Measurements from ENCODE around the gene C15orf61. TPM values are rescaled to one million over a fixed set of nuclear protein-coding genes. Genes with fewer than 3 reads are reported as not detected.

Gene C15orf61
- total RNA-seq, 1 donor from 2014 or later, result 2.9 TPM

DNA sequence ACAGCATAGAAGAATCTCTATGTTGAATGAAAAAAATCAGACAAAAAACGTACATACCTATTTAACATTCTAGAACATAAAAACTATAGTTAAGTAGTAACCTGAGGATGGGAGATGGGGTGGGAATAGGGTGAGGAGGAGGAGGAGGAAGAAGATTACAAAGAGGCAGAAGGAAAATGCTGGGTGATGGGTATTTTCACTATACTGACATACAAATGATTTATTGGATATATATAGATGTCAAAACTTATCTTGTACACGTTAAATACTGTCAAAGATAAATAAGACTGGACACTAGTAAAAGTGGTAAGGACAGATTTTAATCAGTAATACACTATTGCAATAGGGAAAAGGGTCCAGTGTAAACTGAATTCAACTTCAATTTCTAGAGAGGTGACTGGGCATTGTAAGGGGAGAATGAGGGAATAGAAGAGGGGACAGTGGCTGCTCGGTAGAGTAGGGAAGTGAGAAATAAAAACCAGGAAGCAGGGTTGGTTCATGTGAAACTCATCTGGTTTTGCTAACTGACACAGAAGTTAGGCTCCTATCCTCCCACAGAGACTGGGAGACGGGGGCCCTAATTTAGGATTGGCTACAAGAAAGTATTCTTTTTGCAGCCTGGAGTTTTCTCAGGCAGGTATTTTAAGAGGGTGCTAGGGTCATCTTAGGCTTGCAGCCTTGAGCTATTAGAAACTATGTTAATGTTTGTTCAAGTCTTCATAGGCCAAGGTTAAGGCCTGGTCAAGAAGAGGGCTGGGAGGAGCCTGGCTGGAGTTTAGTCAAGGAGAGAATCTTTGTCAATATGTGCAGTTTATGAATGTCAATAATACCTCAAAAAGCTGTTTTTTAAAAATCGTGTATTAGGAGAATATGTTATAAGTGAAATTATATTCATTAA is 15.0 kb upstream of the C15orf61 start:
- TF ChIP-seq, protein P1, sequence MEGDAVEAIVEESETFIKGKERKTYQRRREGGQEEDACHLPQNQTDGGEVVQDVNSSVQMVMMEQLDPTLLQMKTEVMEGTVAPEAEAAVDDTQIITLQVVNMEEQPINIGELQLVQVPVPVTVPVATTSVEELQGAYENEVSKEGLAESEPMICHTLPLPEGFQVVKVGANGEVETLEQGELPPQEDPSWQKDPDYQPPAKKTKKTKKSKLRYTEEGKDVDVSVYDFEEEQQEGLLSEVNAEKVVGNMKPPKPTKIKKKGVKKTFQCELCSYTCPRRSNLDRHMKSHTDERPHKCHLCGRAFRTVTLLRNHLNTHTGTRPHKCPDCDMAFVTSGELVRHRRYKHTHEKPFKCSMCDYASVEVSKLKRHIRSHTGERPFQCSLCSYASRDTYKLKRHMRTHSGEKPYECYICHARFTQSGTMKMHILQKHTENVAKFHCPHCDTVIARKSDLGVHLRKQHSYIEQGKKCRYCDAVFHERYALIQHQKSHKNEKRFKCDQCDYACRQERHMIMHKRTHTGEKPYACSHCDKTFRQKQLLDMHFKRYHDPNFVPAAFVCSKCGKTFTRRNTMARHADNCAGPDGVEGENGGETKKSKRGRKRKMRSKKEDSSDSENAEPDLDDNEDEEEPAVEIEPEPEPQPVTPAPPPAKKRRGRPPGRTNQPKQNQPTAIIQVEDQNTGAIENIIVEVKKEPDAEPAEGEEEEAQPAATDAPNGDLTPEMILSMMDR (IDR thresholded peaks at IDR 0.05; ENCODE audit: insufficient read depth, low read length, poor library complexity, severe bottlenecking), result no peak
- H3K27me3 ChIP-seq (ENCODE audit: control insufficient read depth, insufficient read depth, low read length), result no peaks in the 10 kb centered on the region
- H3K4me3 ChIP-seq (ENCODE audit: low read depth, low read length), result no peak overlapping the region
- no peak for DNase-seq (ENCODE audit: low read depth)
- no peaks in the 10 kb centered on the region for H3K36me3 ChIP-seq (ENCODE audit: control insufficient read depth, insufficient read depth, low read length)

DNA sequence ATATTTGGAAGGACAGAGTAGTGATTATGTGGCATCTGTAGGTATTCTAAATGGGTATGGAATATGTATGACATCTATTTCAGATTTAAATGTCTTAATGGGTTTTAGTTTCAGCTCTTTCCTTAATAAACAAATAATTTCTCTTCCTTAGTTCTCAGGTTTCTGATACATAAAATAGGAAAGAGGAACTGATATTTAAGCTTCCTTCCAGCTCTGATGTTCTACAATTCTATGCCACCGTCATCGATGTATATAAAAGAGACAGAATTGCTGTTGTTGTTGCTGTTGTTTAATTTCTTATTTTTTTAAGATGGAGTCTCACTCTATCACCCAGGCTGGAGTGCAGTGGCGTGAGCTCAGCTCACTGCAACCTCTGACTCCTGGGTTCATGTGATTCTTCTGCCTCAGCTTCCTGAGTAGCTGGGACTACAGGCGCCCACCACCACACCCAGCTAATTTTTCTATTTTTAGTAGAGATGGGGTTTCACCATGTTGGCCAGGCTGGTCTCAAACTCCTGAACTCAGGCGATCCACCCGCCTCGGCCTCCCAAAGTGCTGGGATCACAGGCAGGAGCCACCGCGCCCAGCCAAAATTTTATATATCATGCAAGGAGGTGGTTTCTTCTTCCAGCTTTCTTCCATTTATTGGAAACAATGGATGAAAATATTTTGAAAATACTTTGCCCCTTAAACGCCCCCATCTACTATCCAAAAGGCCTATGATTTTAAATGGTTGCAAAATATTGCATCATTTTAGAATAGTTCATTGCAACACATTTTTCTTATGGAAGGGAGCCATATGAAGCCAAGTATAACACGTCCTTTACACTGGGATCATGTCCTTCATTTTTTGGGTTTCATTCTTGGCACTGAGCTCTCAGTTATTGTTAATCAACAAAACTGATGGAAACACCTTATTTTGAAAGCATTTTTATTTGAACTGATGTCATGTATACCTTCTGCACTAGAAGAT is 13.9 kb upstream of the C15orf61 start:
- no peaks in the 10 kb centered on the region for H3K36me3 ChIP-seq (ENCODE audit: control insufficient read depth, insufficient read depth, low read length)
- TF ChIP-seq, protein P1 (IDR thresholded peaks at IDR 0.05; ENCODE audit: insufficient read depth, low read length, poor library complexity, severe bottlenecking), result no peak
- DNase-seq (ENCODE audit: low read depth), result no peak
- H3K4me3 ChIP-seq (ENCODE audit: low read depth, low read length), result no peak overlapping the region
- no peaks in the 10 kb centered on the region for H3K27me3 ChIP-seq (ENCODE audit: control insufficient read depth, insufficient read depth, low read length)

DNA sequence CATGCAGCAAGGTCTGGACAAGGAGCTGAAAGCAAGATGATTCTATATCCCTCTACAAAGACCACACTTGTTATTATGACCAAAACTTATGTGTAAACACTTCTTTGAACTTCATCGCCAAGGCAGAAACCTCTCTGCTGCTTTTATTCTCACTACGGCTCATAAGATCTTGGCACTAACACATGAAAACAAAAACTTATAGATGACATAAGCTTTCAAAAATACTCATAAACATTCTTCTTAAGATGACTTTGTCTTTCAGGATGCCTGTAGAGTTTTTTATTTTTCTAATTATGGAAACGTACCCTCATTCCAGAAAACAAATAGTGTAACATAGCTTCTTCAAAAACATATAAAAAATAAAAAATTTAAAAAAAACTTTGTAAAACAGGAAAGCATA is 12.5 kb upstream of the C15orf61 start:
- Histone ChIP-seq H3K36me3 (ENCODE audit: control insufficient read depth, insufficient read depth, low read length) (no peaks in the 10 kb centered on the region), H3K4me3 (ENCODE audit: low read depth, low read length) (no peak overlapping the region), H3K27me3 (ENCODE audit: control insufficient read depth, insufficient read depth, low read length) (no peaks in the 10 kb centered on the region)
- no peak for DNase-seq (ENCODE audit: low read depth)
- TF ChIP-seq, protein P1 (IDR thresholded peaks at IDR 0.05; ENCODE audit: insufficient read depth, low read length, poor library complexity, severe bottlenecking), result no peak

DNA sequence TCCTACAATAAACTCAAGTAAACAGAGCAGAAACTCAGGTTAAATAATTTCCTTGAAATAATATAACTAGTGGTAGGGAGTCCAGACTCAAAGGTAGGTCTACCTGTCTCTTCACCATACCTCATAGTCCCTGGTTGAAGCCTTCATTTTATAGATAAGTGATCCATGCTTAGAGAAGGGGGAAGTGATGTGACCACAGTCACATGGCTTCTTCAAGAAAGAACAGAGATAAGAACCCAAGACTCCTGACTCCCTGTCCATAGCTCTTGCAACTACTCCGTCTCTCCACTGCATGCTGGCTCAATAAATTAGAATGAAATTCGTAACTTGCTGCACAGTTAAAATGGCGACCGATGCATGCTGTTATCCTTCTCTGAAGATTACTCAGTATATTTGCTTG is 11.0 kb upstream of the C15orf61 start:
- Histone ChIP-seq H3K36me3 (ENCODE audit: control insufficient read depth, insufficient read depth, low read length) (no peaks in the 10 kb centered on the region), H3K27me3 (ENCODE audit: control insufficient read depth, insufficient read depth, low read length) (no peaks in the 10 kb centered on the region), H3K4me3 (ENCODE audit: low read depth, low read length) (no peak overlapping the region)
- DNase-seq (ENCODE audit: low read depth), result no peak
- TF ChIP-seq, protein P1 (IDR thresholded peaks at IDR 0.05; ENCODE audit: insufficient read depth, low read length, poor library complexity, severe bottlenecking), result no peak

DNA sequence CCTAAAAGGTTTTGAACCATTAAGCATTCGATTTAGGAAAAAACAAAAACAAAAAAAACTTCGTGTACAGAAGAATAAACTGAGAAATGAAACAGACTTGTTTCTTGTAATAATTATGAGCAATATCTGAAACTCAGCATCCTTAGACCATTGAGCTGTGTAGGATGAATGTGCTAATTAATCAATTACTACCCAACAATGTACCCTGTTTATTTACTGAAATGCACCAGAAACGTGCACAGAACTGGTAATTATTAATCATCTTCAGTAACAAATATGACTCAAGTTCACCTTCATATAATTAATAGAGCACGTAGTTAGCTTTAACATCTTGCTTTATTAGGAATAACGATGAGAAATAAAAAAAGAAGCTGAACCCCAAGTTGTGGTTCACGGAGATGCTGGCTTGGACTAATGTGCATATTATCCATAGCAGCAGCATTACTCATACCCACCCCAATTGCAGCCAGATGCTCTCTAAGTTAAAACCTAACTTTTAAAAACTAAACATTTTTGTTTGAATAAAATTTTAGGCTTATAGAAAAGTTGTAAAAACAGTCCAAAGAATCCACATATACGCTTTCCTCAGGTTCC is 10.2 kb upstream of the C15orf61 start:
- no peak overlapping the region for H3K4me3 ChIP-seq (ENCODE audit: low read depth, low read length)
- no peak for DNase-seq (ENCODE audit: low read depth)
- TF ChIP-seq, protein P1 (IDR thresholded peaks at IDR 0.05; ENCODE audit: insufficient read depth, low read length, poor library complexity, severe bottlenecking), result no peak
- H3K36me3 ChIP-seq (ENCODE audit: control insufficient read depth, insufficient read depth, low read length), result no peaks in the 10 kb centered on the region
- H3K27me3 ChIP-seq (ENCODE audit: control insufficient read depth, insufficient read depth, low read length), result no peaks in the 10 kb centered on the region
